Stimulated activated CD8-positive, alpha-beta memory T cell treated with anti-CD3 and anti-CD28 coated beads, Interleukin-12 subunit alpha, Interleukin-12 subunit beta, amount 100 ng/mL, for 4 hours (primary cell): ENCODE results near the gene DCANP1.

ENCODE experiments used
- DNase-seq: peaks from one replicate; pipeline ENCODE4 v3.0.0-alpha.2; 2020; ENCODE audit warnings: low read depth

DCANP1 gene

DNA sequence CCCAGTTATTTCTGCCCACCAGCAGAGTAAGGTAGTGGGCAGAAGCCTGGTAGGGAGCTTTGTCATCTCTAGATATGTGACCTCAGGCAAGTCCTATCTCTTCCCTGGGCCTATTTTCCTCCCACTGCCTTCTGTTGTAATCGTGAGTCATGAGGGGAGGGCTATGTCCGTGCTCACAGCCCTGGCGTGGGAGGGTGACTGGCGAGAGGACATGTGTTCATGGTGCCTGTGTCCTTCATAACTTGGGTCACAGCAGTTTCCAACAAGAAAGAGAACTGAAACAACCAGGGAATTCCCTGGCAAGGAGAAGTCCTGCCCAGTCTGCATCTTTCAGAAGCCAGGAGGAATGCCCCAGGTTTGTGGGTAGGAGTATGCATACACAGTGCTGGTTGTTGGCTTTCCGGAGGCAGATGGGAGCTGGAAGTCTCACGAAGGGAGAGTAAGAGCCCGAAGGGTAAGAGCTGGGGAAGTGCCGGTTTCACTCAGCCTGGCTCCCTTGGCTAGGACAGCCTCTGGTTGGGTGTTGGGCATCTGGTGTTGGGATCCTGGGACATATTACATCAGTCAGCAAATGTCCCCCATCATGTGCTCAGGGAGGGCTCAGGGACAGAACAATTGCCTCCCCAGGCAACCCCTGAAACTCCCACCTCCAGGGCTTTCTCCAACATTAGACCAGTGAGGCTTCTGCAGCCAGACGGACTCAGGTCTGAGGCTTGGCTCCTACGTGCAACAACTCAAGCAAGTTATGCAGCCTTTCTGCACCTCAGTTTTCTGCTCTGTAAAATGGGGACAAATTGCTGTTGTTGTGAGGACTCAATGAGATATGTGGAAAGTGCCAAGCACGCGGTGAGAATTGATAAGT is 9.3 kb upstream of the DCANP1 start:
- no peak for DNase-seq

GRCh38 chr5:135455876-135456237 is 8.7 kb upstream of the DCANP1 start:
- DNase-seq = no peak

GRCh38 chr5:135454946-135455345 is 7.8 kb upstream of the DCANP1 start:
- DNase-seq = no peak

DNA sequence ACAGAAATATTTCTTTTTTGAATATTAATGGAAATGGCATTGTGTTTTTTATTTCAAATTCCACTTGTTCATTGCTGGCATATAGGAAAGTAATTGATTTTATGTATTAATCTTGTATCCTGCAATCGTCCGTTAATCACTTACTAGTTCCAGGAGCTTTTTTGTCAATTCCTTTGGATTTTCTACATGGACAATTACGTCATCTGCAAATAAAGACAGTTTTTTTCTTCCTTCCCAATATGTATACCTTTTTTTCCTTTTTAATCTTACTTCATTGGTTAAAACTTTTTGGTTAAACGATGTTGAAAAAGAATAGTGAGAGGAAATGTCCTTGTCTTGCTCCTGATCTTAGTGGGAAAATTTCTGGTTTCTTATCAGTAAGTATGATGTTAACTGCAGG is 6.5 kb upstream of the DCANP1 start:
- DNase-seq = no peak

DNA sequence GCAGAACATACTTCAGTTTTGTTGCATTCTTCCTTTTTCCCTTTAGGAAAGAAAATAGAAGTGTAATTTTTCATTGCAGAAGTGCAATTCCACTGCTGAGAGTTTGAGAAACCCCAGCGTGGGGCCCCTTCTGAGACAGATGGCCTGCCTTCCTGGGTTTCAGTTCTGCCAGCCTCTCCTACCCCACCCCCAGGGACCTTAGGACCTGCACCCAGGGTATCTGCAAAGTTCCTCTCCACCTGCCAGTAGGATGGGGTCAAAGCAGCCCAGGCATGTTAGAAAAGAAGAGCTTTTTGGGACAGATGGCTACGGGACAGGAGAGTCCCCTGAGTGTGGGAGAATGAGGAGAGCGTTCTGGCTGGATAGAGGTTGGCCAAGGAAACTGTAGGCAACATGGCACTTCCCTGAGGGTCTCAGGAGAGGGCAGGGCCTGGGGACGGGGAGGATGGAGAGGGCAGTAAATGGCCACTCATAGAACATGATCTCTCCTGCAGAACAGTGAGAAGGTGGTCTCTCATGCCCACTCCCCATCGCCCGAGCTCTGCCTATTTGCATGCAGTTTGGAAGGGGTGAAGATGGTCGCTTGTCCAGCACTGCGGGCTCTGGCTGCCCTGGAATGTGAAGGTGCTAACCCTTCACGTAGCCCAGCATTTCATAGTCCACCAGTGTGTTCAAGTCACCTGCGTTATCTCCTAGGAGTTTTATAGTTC is 5.3 kb upstream of the DCANP1 start, which contains the start of gene TIFAB:
TIFAB (minus strand) TSS at position 31 of the 710 bp plus-strand sequence. CDS start 2,412 bp downstream, outside the sequence.
- DNase-seq = no peak

DNA sequence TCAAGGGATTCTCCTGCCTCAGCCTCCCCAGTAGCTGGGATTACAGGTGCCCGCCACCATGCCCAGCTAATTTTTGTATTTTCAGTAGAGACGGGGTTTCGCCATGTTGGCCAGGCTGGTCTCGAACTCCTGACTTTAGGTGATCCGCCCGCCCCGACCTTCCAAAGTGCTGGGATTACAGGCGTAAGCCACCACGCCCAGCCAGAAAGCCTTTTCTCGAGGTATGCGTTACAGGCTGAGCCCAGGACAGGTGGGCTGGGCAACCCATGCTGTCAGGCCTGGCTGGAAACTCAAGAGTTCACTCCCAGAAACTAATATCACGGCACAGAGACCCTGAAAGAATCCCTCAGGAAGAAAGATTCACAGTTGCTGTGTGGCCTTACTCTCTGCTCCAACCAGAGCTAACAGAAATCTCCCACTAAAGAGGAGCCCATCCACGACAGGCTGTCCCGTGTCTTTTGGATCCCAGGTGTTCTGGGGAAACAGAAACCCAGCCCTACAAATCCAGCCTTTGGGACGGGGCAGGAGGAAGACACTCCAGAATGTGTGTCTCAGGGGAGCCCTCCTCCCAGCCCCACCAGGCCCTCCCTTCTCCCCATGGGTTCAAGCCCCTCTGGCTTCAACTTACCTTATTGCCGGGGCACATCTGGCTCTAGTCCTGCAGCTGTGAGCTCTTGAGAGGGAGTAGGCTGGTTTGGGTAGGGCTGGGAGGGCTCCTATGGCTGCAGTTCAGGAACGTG is 4.6 kb upstream of the DCANP1 start:
- no peak for DNase-seq

DNA sequence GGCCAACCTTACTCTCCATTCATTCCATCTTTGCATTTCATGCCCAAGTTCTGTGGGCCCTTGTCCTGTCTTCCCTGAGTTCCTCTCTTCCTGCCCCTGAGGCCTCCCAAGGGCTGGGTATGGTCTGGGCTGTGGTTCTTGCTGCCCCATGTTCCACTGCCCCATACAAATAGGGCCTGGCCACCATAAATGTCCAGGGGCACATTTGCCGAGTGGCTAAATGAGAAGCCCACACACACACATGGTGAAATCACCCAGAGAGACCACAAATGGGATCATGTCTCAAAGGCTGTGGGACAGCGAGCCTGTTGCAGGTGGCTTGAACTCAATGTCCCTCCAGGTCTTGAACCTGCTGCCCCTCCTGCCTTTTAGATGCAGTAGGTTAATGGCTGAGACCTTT is 3.8 kb upstream of the DCANP1 start:
- DNase-seq = no peak

DNA sequence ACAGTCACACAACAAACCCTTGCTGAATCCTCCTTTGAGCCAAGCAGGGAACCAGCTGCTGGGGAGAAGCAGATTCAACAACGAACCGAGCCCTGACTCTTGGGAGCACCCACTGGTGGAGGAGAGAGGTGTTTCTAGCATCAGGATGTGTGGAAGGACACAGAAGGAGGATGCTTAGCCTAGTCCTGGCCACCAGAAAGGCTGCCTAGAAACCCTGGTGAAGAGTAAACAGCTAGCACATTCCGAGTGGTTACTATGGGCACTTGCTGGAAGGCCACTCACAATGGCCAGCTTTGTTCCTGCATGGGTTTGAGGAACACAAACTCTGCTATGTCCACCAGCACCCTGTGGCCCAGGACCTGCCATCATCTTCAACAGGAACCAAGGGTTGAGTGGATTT is 3.2 kb upstream of the DCANP1 start:
- no peak for DNase-seq

DNA sequence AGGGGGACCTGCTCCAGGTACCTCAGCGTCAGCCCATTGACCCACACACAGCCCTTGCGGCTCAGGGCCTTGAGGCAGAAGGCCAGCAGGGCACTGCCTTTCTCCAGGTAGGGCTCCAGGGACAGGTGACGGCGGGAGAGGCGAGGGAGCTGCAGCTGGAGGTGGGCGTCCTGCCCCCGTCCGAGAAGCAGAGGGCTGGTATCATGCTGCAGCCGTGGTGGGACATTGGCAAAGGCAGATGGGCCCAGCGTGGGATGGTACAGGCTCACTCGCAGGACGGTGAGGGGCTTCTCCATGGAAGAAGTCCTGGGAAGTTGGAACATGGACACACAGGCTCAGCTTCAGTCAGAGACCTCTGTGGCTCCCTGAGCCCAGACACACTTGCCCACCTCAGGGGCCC is 2.5 kb upstream of the DCANP1 start:
- no peak for DNase-seq

DNA sequence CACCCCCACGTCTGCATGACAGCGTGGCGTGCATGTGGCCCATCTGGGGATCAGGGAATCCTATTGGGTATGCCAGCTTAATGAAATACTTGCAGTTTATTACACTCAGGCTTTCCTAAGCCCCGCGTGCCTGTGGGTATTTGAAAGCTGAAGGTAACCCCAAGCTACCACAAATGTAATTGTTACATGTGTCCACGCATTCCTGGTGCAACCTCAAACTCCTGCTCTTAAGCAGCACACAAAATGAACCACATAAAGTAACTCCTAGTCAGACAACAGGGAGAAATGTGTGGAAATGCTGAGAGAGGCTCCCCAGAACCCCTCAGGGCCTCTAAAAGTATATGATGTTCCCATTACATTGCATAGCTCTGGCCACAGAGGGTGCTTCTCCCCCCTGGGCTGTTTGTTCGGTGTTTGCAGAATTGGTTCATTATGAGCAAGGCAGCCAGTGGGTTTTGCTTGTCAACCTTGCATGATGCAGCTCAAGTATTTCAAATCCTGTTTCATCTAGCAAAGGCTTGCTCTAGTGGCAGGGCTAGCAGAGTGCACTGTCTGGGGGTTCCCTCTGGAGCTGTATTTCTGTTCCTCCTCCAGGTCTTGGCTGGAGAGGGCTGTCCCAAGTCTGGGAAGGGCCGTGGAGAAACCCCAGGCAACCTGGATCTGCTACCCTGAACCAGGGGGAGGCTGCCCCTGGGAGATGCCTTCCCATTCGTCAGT is 1.8 kb upstream of the DCANP1 start:
- DNase-seq = no peak

GRCh38 chr5:135448071-135448739 is 1.1 kb upstream of the DCANP1 start:
- no peak for DNase-seq

DNA sequence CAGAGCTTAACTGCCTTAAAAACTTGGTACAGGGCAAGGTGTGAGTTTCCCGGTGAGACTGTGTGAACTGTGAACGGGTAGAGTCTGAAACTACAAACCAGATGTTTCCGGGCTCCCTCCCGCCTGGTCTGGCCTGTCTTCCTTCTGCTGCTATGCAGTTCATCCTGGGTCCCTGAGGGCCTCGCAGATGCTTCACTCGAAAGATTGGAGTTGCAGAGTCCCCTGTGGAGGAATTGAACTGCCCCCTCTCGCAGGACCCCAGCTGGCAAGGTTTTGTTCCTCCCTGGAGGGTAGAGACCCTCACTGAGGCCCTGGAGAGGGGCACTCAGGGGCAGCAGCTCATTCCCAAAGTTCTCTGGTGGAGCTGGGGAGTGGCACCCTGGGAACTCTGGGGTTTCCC is 533 bp downstream of the DCANP1 start:
- DNase-seq = no peak

GRCh38 chr5:135446206-135446605 is 942 bp downstream of the DCANP1 start:
- no peak for DNase-seq

GRCh38 chr5:135445306-135445985 is 1.7 kb downstream of the DCANP1 start:
- no peak for DNase-seq

DNA sequence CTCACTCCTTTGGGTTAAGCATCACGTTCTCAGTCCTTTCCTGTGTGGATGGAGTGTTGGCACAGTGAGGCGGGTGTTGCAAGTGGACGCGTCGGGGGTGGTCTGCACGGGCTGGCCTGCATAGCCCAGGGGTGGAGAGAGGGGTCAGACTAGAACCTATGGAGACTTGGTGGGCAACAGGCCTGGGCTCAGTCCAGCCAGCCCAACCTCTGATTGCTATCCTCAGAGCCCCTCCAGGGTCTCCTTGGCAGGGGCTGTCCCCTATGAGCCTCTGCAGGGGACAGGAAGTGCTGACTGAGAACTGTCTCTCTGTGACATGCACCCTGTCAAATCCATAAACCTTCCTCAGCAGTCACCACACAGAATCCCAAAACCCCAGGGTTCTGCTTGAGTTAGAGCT is 2.3 kb downstream of the DCANP1 start:
- DNase-seq = no peak

GRCh38 chr5:135444360-135444759 is 2.8 kb downstream of the DCANP1 start:
- DNase-seq = no peak

- no peak for DNase-seq
These were observed 3.8 kb downstream of the DCANP1 start for GRCh38 chr5:135443161-135443960.

- no peak for DNase-seq
These were observed 4.6 kb downstream of the DCANP1 start for GRCh38 chr5:135442431-135443160.

DNA sequence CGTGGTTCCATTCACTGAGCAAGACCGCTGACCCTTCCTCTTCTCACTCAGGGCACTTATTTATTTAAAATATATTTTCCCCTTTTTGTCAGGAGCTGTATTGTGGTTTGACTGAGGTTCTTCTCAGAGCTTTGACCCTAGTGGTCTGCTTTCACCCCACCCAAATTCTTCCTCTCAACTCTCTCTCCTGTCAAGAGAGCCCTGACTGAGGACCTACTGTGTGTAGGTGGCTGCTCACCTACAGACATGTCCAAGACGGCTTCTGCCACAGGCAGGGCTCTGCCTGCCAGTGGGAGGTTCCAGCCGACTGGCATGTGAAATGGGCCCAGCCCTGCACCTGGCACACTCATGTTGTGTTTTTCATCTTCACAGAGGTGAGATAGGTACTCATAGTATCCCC is 5.2 kb downstream of the DCANP1 start:
- no peak for DNase-seq
